Keratinocyte (primary cell): ENCODE results near the gene CLHC1. TPM values are rescaled to one million over a fixed set of nuclear protein-coding genes. Genes with fewer than 3 reads are reported as not detected.
"Not testable (repeated sequence)": the region's sequence is repeated elsewhere in the genome, so short reads cannot be mapped to it uniquely, and the experiment has no call there.

Experiments used
- DNase-seq: peaks from one replicate; pipeline ENCODE4 v3.0.0-alpha.2; 2011; ENCODE audit warnings: low read depth, missing footprints, low spot score
- FAIRE-seq: peaks from 2 replicates; lab custom pipeline; 2011; peaks lifted over from hg19 to GRCh38; lab: Jason Lieb, UNC
- H2AFZ ChIP-seq: 2 replicates; pipeline ENCODE4 v1.6.0; 2012; ENCODE audit warnings: low read length, control low read depth, inconsistent platforms; ENCODE audit not compliant: control insufficient read depth
- H3K27ac ChIP-seq: 2 replicates; pipeline ENCODE4 v1.5.1; 2011; ENCODE audit warnings: low read length; ENCODE audit not compliant: control insufficient read depth, insufficient read depth
- H3K27me3 ChIP-seq: 3 replicates; pipeline ENCODE4 v1.6.0; 2011; ENCODE audit warnings: low read length; ENCODE audit not compliant: control insufficient read depth, insufficient read depth; ENCODE audit errors: extremely low read depth
- H3K36me3 ChIP-seq, 2 experiments: 2 replicates in 1 of 2; 3 replicates in 1 of 2; pipeline ENCODE4 v1.5.1; 2011; ENCODE audit warnings: low read length in 2 of 2, mild to moderate bottlenecking in 1 of 2; ENCODE audit not compliant: control insufficient read depth in 2 of 2, insufficient read depth in 2 of 2; ENCODE audit errors: extremely low read depth in 1 of 2
- H3K4me1 ChIP-seq: 3 replicates; pipeline ENCODE4 v1.5.1; 2011; ENCODE audit warnings: low read length; ENCODE audit not compliant: control insufficient read depth, insufficient read depth; ENCODE audit errors: extremely low read depth
- H3K4me2 ChIP-seq: 3 replicates; pipeline ENCODE4 v1.6.0; 2011; ENCODE audit warnings: low read depth, low read length; ENCODE audit not compliant: control insufficient read depth, insufficient read depth; ENCODE audit errors: extremely low read depth
- H3K4me3 ChIP-seq, 3 experiments: fragments of 200-600 bp in 1 of 3; sonication (generic) in 1 of 3; 2 replicates in 2 of 3; 3 replicates in 1 of 3; pipeline ENCODE4 v1.5.1; 2011 to 2016; ENCODE audit warnings: low read length in 3 of 3, mild to moderate bottlenecking in 3 of 3, control low read depth in 2 of 3, inconsistent platforms in 1 of 3, low read depth in 1 of 3, mixed read lengths in 1 of 3, mixed run types in 1 of 3, moderate library complexity in 1 of 3; ENCODE audit not compliant: control insufficient read depth in 2 of 3, insufficient read depth in 2 of 3; ENCODE audit errors: extremely low read depth in 1 of 3
- H3K79me2 ChIP-seq: 2 replicates; pipeline ENCODE4 v1.6.0; 2012; ENCODE audit warnings: low read length; ENCODE audit not compliant: control insufficient read depth, insufficient read depth
- H3K9ac ChIP-seq: 3 replicates; pipeline ENCODE4 v1.6.0; 2011; ENCODE audit warnings: low read length; ENCODE audit not compliant: control insufficient read depth, insufficient read depth; ENCODE audit errors: extremely low read depth
- H3K9me1 ChIP-seq: 3 replicates; pipeline ENCODE4 v1.6.0; 2011; ENCODE audit warnings: low read length; ENCODE audit not compliant: control insufficient read depth, insufficient read depth; ENCODE audit errors: extremely low read depth
- H3K9me3 ChIP-seq: 2 replicates; pipeline ENCODE4 v1.5.1; 2012; ENCODE audit warnings: low read depth, low read length; ENCODE audit not compliant: control insufficient read depth
- H4K20me1 ChIP-seq: 3 replicates; pipeline ENCODE4 v1.6.0; 2011; ENCODE audit warnings: low read length; ENCODE audit not compliant: control insufficient read depth, insufficient read depth; ENCODE audit errors: extremely low read depth
- EZH2 ChIP-seq: IDR thresholded peaks from one replicate; pipeline ENCODE4 v1.6.1; 2012; ENCODE audit warnings: inconsistent platforms, mild to moderate bottlenecking, low read length, moderate library complexity
- dilution Hi-C: fragments of 300-500 bp; cut with MboI; formaldehyde crosslinking; loops from one replicate; pipeline ENCODE4 v1.7.0; 2020; ENCODE audit warnings: low sequenced_read_pairs; ENCODE audit not compliant: extremely low pct_ligation_motif_present
- polyA plus RNA-seq, 5 experiments: library from polyadenylated mRNA; depleted of rRNA in 3 of 5; stranded (reverse) in 3 of 5; stranded (forward) in 1 of 5; unstranded in 1 of 5; fragments of >200 nt; gene quantifications; 1 replicate in 1 of 5; 2 replicates in 3 of 5; 3 replicates in 1 of 5; pipeline versions ENCODE4 v1.2.1 to v1.2.3, GENCODE V29; 2011 to 2012; ENCODE audit warnings: missing spikeins in 2 of 5, low read depth in 1 of 5, low replicate concordance in 1 of 5
- TF ChIP-seq, protein P1 (sequence below), 3 experiments: IDR thresholded peaks in 1 of 3; conservative IDR thresholded peaks in 1 of 3; optimal IDR thresholded peaks in 1 of 3; 2 replicates in 2 of 3; 3 replicates in 1 of 3; pipeline versions ENCODE3 to v1.5.1; 2011; ENCODE audit warnings: low read length in 3 of 3, mild to moderate bottlenecking in 3 of 3, moderate library complexity in 2 of 3, control low read depth in 1 of 3, inconsistent platforms in 1 of 3; ENCODE audit not compliant: insufficient read depth in 2 of 3; ENCODE audit errors: extremely low read depth in 1 of 3

The CLHC1 gene
- polyA plus RNA-seq, 1 donor (not counting 4 experiments of a cell fraction or from before 2014, with no cell fraction given): 15.2 TPM

DNA sequence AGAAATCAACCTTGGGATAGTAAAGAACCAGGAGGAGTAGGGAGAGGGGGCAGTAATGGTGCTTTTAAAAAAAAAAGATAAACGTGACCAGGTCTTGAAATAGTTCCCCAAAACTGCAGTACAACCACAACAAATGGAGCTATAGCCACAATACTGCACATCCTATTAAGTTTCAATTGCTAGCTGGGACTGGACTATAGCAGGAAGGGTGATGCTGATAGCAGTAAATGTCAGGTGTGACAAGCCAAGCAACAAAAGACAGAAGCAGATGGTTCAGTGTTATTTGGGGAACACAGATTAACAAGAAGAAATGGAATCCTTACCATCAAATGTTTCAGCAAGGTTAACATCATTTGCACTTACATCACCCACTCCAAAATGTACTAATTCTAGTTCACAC lies 10.5 kb upstream of the CLHC1 start:
- no peak for FAIRE-seq
- Histone ChIP-seq H2AFZ (no peak overlapping the region), H3K4me3 (no peak overlapping the region), H3K4me1 (no peaks in the 10 kb centered on the region), H3K9me1 (no peaks in the 10 kb centered on the region), H3K36me3 (peaks cover 9 to 13% of the 10 kb centered on the region in 2 experiments), H3K27me3 (no peaks in the 10 kb centered on the region), H3K79me2 (no peaks in the 10 kb centered on the region), H3K4me2 (no peak overlapping the region), H3K27ac (no peak overlapping the region), H3K9ac (no peak overlapping the region), H4K20me1 (no peaks in the 10 kb centered on the region), H3K9me3 (no peaks in the 10 kb centered on the region)
- dilution Hi-C loops: no loop called here
- DNase-seq: no peak
- TF ChIP-seq, protein P1, sequence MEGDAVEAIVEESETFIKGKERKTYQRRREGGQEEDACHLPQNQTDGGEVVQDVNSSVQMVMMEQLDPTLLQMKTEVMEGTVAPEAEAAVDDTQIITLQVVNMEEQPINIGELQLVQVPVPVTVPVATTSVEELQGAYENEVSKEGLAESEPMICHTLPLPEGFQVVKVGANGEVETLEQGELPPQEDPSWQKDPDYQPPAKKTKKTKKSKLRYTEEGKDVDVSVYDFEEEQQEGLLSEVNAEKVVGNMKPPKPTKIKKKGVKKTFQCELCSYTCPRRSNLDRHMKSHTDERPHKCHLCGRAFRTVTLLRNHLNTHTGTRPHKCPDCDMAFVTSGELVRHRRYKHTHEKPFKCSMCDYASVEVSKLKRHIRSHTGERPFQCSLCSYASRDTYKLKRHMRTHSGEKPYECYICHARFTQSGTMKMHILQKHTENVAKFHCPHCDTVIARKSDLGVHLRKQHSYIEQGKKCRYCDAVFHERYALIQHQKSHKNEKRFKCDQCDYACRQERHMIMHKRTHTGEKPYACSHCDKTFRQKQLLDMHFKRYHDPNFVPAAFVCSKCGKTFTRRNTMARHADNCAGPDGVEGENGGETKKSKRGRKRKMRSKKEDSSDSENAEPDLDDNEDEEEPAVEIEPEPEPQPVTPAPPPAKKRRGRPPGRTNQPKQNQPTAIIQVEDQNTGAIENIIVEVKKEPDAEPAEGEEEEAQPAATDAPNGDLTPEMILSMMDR (optimal IDR thresholded peaks at IDR 0.05 in 1 of 3, IDR thresholded peaks at IDR 0.05 in 1 of 3, conservative IDR thresholded peaks at IDR 0.05 in 1 of 3; ENCODE audit: extremely low read depth in 1 of 3, insufficient read depth in 2 of 3, low read length in 3 of 3): no peak
- TF ChIP-seq EZH2: no peak

DNA sequence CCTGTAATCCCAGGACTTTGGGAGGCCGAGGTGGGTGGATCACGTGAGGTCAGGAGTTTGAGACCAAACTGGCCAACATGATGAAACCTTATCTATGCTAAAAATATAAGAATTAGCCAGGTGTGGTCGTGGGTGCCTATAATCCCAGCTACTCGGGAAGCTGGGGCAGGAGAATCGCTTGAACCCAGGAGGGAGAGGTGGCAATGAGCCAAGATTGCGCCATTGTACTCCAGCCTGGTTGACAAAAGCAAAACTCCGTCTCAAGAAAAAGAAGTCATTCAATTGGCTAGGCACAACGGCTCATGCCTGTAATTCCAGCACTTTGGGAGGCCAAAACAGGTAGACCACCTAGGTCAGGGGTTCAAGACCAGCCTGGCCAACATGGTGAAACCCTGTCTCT lies 9.5 kb upstream of the CLHC1 start:
- H3K36me3 ChIP-seq: peaks cover 7 to 13% of the 10 kb centered on the region in 2 experiments
- dilution Hi-C loops: not testable (repeated sequence)

DNA sequence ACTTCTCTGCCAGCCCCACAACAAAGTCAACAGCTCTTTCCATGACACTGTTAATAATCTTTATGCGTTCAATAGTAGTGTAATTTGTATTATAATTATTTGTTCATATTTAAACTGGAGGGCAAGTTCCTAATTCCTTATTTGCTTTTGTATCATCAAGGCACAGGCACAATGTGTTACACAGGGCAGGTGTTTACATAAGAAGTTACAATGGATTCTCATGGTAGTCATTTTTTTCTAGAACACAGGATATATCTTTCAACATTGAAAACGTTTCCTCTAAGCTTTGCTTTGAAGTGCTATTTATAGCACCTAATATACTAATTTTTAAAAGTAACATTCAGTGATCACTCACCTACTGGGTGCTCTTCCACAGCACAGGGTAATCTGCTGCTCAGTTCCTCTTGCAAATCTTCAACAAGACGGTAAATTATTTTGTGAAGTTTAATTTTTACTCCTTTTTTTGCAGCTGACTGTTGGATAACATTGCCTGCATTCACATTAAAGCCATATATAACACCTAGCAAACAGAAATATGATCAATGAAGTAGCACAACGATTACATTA lies 7.6 kb upstream of the CLHC1 start:
- no peaks in the 10 kb centered on the region for H4K20me1 ChIP-seq
- H3K27me3 ChIP-seq: no peaks in the 10 kb centered on the region
- H2AFZ ChIP-seq: no peak overlapping the region
- H3K4me3 ChIP-seq: no peak overlapping the region
- H3K9me1 ChIP-seq: no peaks in the 10 kb centered on the region
- no peak overlapping the region for H3K9ac ChIP-seq
- H3K4me2 ChIP-seq: no peak overlapping the region
- H3K4me1 ChIP-seq: peaks cover 1% of the 10 kb centered on the region
- H3K9me3 ChIP-seq: no peaks in the 10 kb centered on the region
- no peak for TF ChIP-seq EZH2
- TF ChIP-seq, protein P1 (optimal IDR thresholded peaks at IDR 0.05 in 1 of 3, IDR thresholded peaks at IDR 0.05 in 1 of 3, conservative IDR thresholded peaks at IDR 0.05 in 1 of 3; ENCODE audit: extremely low read depth in 1 of 3, insufficient read depth in 2 of 3, low read length in 3 of 3): no peak
- no peak overlapping the region for H3K27ac ChIP-seq
- H3K79me2 ChIP-seq: peaks cover 4% of the 10 kb centered on the region
- H3K36me3 ChIP-seq: peaks cover 11 to 26% of the 10 kb centered on the region in 2 experiments
- dilution Hi-C loops: no loop called here
- no peak for FAIRE-seq
- no peak for DNase-seq

More for the DNA sequence above, 9.5 kb upstream of the CLHC1 start:
- not testable (repeated sequence) for H3K9me1 ChIP-seq, H2AFZ ChIP-seq, H4K20me1 ChIP-seq, H3K27me3 ChIP-seq, H3K79me2 ChIP-seq, H3K4me1 ChIP-seq, H3K27ac ChIP-seq, H3K9ac ChIP-seq, DNase-seq, H3K4me3 ChIP-seq, H3K4me2 ChIP-seq, FAIRE-seq, H3K9me3 ChIP-seq
